ENCODE results near the gene PCDHB1.

The PCDHB1 gene

GRCh38 chr5:141050622-141051520 is at the start of gene PCDHB1:
PCDHB1 (plus strand) TSS chr5:141051374; CDS start chr5:141051471, 97 bp downstream.
- no peak for DNase-seq

DNA sequence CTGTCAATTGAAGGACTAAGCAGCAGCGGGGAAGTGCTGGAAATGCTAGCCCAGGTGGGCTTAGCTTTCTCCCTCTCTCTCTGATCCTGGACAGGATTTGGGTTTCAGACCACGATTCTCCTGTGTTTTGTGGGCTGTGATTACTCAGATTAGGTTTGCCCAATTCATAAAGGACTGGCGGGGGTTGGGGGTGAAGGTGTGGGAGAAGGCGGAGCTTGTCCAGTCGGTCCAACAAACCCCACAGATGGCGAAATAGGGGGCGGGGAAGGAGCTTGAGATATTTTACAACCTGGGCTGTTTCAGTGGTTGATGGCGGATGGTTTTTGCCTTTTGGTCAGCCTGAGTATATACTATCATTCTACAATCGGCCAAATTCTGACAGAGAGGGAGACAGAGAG is 49.7 kb upstream of the PCDHB1 start:
- DNase-seq, result no peak

DNA sequence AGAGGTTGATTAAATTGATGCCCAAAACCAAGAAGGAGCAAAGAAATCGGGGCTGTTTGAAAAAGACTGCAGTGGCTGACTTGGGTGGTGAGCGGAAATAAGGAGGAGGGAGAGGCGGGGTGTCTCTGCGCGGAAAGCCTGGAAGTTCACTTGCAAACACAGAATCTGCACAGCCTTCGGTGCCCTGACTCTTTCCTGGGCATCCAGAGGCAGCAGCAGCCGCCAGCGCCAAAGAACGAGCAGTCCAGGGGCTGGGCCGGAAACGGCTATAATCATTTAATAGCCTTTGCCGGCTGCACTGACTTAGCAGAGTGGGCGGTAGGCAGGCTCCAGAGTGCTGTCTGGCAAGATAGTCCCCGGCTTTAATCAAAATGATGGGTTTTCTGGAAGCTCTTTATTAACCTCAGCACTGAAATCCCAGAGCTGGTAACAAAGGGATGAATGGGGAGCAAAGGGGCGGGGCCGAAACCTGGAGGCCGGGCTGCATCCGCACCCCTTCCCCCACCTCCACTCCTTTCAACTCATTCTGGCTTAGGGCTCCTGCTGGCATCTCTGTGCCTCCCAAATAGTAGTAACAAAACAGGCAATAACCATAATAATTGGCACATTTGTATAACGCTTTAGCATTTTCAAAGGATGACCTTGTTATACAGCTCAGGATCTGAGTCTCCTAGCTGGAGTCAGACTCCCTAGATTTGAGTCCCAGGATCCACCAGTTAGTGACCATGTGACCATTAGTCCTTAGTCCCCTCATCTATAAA is 49.1 kb upstream of the PCDHB1 start:
- DNase-seq, result no peak

GRCh38 chr5:141002605-141002965 is 48.6 kb upstream of the PCDHB1 start:
- no peak for DNase-seq

DNA sequence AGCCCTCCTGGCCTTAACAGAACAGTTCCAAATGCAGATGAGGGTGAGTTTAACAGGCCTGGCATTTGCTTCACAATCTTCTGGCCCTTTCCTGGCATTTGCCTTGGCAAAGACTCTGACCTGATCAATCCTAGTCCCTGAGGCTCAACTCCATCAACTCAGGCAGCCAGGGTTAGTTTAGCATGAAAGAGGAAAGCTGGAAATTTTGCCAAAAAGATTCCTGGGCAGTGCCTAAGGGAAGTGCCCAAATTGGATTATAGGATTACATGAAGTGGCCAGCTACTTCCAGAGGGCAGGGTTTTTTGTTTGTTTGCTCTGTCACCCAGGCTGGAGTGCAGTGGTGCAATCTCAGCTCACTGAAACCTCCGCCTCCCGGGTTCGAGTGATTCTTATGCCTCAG is 48.1 kb upstream of the PCDHB1 start:
- DNase-seq, result no peak

- no peak for DNase-seq
These were observed 47.2 kb upstream of the PCDHB1 start for GRCh38 chr5:141003791-141004611.

GRCh38 chr5:141007791-141008190 is 43.4 kb upstream of the PCDHB1 start:
- no peak for DNase-seq

- no peak for DNase-seq
These were observed 41.0 kb upstream of the PCDHB1 start for GRCh38 chr5:141010047-141010793.

- DNase-seq, result no peak
These were observed 33.2 kb upstream of the PCDHB1 start for GRCh38 chr5:141017943-141018342.

DNA sequence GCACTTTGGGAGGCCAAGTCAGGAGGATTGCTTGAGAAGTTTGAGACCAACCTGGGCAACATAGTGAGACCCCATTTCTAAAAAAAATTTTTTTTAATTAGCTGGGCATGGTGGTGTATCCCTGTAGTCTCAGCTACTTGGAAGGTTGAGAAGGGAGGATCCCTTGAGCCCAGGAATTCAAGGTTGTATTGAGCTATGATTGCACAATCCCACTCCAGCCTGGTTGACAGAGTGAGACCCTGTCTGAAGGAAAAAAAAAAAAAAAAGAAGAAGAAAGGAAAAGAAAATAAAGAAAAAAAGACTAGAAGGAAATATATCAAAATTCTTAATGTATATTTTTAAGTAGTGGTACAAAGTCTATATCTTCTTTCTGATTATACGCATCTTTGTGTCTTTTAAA is 28.8 kb upstream of the PCDHB1 start:
- no peak for DNase-seq

- DNase-seq, result no peak
These were observed 20.2 kb upstream of the PCDHB1 start for GRCh38 chr5:141031006-141031405.

GRCh38 chr5:141032626-141033025 is 18.5 kb upstream of the PCDHB1 start:
- DNase-seq, result no peak

DNA sequence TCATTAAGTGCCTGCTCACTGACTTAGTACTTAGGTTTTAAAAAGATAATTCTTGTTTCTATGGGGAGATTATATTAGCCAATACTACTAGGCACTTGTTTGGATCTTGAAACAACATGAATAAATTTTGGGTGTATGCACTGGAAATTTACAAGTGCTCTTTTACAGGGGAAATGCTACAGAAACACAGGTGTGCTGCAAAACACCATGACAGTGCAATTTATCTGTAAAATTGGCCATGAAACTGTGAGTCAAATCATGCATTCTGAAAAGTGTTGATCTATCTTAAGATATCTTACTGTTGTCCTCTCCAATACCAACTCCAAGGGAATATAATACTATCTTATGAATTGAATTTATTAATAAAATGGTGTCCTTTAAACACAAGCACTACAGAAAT is 12.1 kb upstream of the PCDHB1 start:
- DNase-seq, result no peak

- DNase-seq, result no peak
These were observed 11.7 kb upstream of the PCDHB1 start for GRCh38 chr5:141039517-141039916.

- no peak for DNase-seq
These were observed 10.9 kb upstream of the PCDHB1 start for GRCh38 chr5:141040093-141040770.

GRCh38 chr5:141040771-141041426 is 10.3 kb upstream of the PCDHB1 start:
- DNase-seq, result peak; percentile 46

DNA sequence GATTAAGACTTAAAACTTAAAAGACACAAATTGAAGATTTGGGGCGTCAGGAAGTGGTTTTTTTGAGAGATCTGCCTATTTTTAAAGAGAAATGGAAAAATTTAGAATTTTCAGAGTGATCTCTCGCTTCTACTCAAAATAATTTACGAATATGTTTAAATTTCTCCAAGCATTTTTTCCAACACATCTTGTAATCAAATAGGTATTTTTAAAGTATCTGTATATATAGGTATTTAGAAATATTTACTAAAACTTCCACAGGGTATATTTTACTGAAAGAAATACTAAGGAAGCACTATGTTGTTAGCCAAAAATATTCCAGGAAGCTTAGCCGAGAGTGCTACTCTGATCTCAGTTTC is 9.8 kb upstream of the PCDHB1 start:
- DNase-seq, result no peak

GRCh38 chr5:141042555-141042954 is 8.6 kb upstream of the PCDHB1 start:
- DNase-seq, result no peak

GRCh38 chr5:141051521-141051866 is 320 bp downstream of the PCDHB1 start:
- DNase-seq, result no peak

GRCh38 chr5:141077826-141078225 is 26.7 kb downstream of the PCDHB1 start:
- no peak for DNase-seq

- no peak for DNase-seq
These were observed 31.1 kb downstream of the PCDHB1 start for GRCh38 chr5:141082228-141082627.

All from CD4-positive, alpha-beta T cell treated with Interleukin-6 for 4 hours (primary cell).